Smooth muscle cell (in vitro differentiated cells): ENCODE data around the gene CBR4. TPM values are rescaled to one million over a fixed set of nuclear protein-coding genes. Genes with fewer than 3 reads are reported as not detected.
A peak's percentile ranks its signal among the peaks of the same experiment; 100 is the strongest.

Experiments
- DNase-seq: peaks from one replicate; lab custom pipeline; 2025; ENCODE audit not compliant: unreplicated experiment; lab: John Stamatoyannopoulos, UW
- H2AFZ ChIP-seq: fragments of 200-600 bp; sonication (generic); 2 replicates; pipeline ENCODE4 v1.6.0; 2016; ENCODE audit warnings: antibody characterized with exemption, low read depth, mild to moderate bottlenecking
- H3F3A ChIP-seq: fragments of 200-600 bp; sonication (generic); 2 replicates; pipeline ENCODE4 v1.6.0; 2017; ENCODE audit warnings: antibody characterized with exemption, low read depth
- H3K27ac ChIP-seq: fragments of 200-600 bp; sonication (generic); 2 replicates; pipeline ENCODE4 v1.5.1; 2016; ENCODE audit warnings: low read depth, mild to moderate bottlenecking
- H3K27me3 ChIP-seq: fragments of 200-600 bp; sonication (generic); 2 replicates; pipeline ENCODE4 v1.6.1; 2016; ENCODE audit warnings: low read depth, mild to moderate bottlenecking
- H3K36me3 ChIP-seq: fragments of 200-600 bp; sonication (generic); 2 replicates; pipeline ENCODE4 v1.5.1; 2016; ENCODE audit warnings: low read depth
- H3K4me1 ChIP-seq: fragments of 200-600 bp; sonication (generic); 2 replicates; pipeline ENCODE4 v1.5.1; 2016; ENCODE audit warnings: low read depth
- H3K4me2 ChIP-seq: fragments of 200-600 bp; sonication (generic); 2 replicates; pipeline ENCODE4 v1.6.0; 2016; ENCODE audit warnings: mild to moderate bottlenecking
- H3K4me3 ChIP-seq: fragments of 200-600 bp; sonication (generic); 2 replicates; pipeline ENCODE4 v1.5.1; 2016; ENCODE audit warnings: mild to moderate bottlenecking
- H3K79me2 ChIP-seq: fragments of 200-600 bp; sonication (generic); 2 replicates; pipeline ENCODE4 v1.6.0; 2016; ENCODE audit warnings: low read depth, mild to moderate bottlenecking
- H3K9ac ChIP-seq: fragments of 200-600 bp; sonication (generic); 2 replicates; pipeline ENCODE4 v1.6.0; 2016; ENCODE audit warnings: low read depth
- H3K9me3 ChIP-seq: fragments of 200-600 bp; sonication (generic); replicated peaks from 2 replicates; pipeline ENCODE4 v1.5.1; 2016; ENCODE audit warnings: low read depth
- H4K20me1 ChIP-seq: fragments of 200-600 bp; sonication (generic); 2 replicates; pipeline ENCODE4 v1.6.0; 2016; ENCODE audit warnings: low read depth
- WGBS: methylation state at CpG from one replicate; pipeline ENCODE4 v1.1.7; 2016; ENCODE audit warnings: low lambda C conversion rate; 5-methylcytosine and 5-hydroxymethylcytosine counted together
- polyA plus RNA-seq: library from polyadenylated mRNA; unstranded; fragments of >200 nt; fragmentation: Nextera tagmentation; extraction: Ambion mirVana; gene quantifications from 2 replicates; pipeline ENCODE4 v1.2.1, GENCODE V29; 2016
- total RNA-seq: library from RNA; depleted of rRNA; stranded (reverse); fragments of >200 nt; gene quantifications from 2 replicates; pipeline ENCODE4 v1.2.3, GENCODE V29; 2014
- TF ChIP-seq, protein P1 (sequence below): fragments of 200-600 bp; sonication (generic); IDR thresholded peaks from 2 replicates; pipeline ENCODE4 v1.5.1; 2017; ENCODE audit warnings: borderline replicate concordance, mild to moderate bottlenecking, antibody characterized with exemption; ENCODE audit not compliant: insufficient read depth, poor library complexity, severe bottlenecking

CBR4 gene
- total and polyA plus RNA-seq, 2 experiments from 2014 or later = 7.6 to 14.5 TPM

DNA sequence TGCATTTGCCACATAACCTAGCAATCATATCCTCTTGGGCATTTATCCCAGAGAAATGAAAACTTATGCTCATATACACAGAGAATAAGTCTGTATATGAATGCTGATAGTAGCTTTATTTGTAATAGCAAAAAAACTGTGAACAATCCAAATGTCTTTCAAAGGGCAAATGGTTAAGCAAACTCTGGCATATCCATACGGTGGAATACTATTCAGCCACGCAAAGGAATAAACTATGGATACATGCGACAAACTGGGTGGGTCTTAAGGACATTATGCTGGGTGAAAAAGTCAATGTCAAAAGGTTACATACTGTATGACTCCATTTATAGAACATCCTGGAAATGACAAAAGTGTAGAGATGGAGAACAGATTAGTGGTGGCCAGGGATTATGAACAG is 17.6 kb upstream of the CBR4 start:
- Histone ChIP-seq H3K27ac (no peak overlapping the region), H3K9me3 (no peaks in the 10 kb centered on the region), H3K4me3 (no peak overlapping the region), H4K20me1 (no peaks in the 10 kb centered on the region), H3K36me3 (no peaks in the 10 kb centered on the region), H3K4me1 (no peaks in the 10 kb centered on the region), H3K9ac (no peak overlapping the region), H2AFZ (no peak overlapping the region), H3K79me2 (no peaks in the 10 kb centered on the region), H3K4me2 (no peak overlapping the region), H3F3A (no peaks in the 10 kb centered on the region), H3K27me3 (no peaks in the 10 kb centered on the region)
- WGBS = 97% methylated on average over 3 of the region's 3 CpGs
- no peak for DNase-seq
- TF ChIP-seq, protein P1, sequence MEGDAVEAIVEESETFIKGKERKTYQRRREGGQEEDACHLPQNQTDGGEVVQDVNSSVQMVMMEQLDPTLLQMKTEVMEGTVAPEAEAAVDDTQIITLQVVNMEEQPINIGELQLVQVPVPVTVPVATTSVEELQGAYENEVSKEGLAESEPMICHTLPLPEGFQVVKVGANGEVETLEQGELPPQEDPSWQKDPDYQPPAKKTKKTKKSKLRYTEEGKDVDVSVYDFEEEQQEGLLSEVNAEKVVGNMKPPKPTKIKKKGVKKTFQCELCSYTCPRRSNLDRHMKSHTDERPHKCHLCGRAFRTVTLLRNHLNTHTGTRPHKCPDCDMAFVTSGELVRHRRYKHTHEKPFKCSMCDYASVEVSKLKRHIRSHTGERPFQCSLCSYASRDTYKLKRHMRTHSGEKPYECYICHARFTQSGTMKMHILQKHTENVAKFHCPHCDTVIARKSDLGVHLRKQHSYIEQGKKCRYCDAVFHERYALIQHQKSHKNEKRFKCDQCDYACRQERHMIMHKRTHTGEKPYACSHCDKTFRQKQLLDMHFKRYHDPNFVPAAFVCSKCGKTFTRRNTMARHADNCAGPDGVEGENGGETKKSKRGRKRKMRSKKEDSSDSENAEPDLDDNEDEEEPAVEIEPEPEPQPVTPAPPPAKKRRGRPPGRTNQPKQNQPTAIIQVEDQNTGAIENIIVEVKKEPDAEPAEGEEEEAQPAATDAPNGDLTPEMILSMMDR = no peak

DNA sequence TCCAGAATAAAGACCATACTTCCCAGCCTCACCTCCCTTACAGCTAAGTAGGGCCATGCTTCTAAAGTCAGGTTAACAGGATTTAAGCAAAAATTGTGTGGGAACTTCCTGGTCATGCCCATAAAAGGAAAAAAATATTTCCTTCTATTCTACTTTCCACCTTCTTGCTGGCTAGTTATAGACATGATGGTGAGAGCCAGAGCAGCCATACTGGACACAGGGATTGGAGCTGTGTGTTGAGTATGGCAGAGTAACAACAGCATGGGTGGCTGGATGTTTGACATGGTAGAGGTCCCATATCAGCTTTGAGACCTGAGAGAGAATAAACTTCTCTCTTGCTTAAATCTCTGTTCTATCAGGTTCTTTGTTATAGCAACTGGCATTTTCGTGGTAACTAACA is 15.1 kb upstream of the CBR4 start:
- TF ChIP-seq, protein P1 = no peak
- WGBS = 87% methylated on average over 1 of the region's 1 CpG
- Histone ChIP-seq H2AFZ (no peak overlapping the region), H3K36me3 (no peaks in the 10 kb centered on the region), H3K27me3 (no peaks in the 10 kb centered on the region), H3K4me1 (no peaks in the 10 kb centered on the region), H3K27ac (no peak overlapping the region), H3K4me2 (no peak overlapping the region), H3K4me3 (no peak overlapping the region), H3F3A (no peaks in the 10 kb centered on the region), H3K79me2 (no peaks in the 10 kb centered on the region), H4K20me1 (no peaks in the 10 kb centered on the region), H3K9me3 (no peaks in the 10 kb centered on the region), H3K9ac (no peak overlapping the region)
- no peak for DNase-seq

DNA sequence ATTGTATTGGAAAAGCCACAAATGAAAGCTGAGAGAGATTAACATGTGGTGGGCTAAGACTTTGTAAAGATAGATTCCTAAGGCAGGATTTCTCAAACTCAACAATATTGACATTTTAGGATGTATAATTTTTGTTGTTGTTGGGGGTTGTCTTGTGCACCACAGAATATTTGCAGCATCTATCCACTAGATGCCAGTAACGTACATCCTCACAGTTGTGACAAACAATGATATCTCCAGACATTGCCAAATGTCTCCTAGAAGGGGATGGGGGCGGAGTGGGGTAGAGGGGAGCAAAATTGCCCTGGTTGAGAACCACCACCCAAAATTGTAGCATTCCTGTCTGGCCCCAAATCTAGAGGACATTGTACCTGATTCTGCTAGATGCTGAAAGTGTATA is 14.7 kb upstream of the CBR4 start:
- no peaks in the 10 kb centered on the region for H3K9me3 ChIP-seq
- no peaks in the 10 kb centered on the region for H3K4me1 ChIP-seq
- 42% methylated on average over 2 of the region's 2 CpGs for WGBS
- no peak overlapping the region for H3K9ac ChIP-seq
- H3K27me3 ChIP-seq = no peaks in the 10 kb centered on the region
- no peak overlapping the region for H3K4me2 ChIP-seq
- H3K4me3 ChIP-seq = no peak overlapping the region
- no peak for DNase-seq
- no peaks in the 10 kb centered on the region for H4K20me1 ChIP-seq
- TF ChIP-seq, protein P1 = peak; percentile 46
- no peaks in the 10 kb centered on the region for H3K36me3 ChIP-seq
- H3K27ac ChIP-seq = no peak overlapping the region
- no peaks in the 10 kb centered on the region for H3K79me2 ChIP-seq
- H2AFZ ChIP-seq = no peak overlapping the region
- no peaks in the 10 kb centered on the region for H3F3A ChIP-seq

DNA sequence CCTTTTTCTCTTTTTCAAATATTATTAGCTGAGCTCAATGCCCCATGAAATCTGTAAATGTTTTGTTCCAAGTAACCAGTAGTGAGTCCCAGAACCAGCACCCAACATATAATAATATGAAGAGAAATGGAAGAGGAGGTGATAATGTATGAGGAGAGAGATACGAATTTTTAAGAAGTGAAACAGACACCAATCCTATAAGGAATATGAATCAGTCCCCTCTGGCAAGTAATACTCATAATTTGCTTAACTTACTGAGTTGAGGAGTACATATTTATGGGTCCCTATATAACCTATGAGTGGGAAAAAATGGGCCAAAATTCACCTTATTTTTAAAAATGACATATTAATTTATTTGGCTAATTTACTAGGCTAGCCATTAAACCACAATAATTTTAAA is 8.4 kb upstream of the CBR4 start:
- no peaks in the 10 kb centered on the region for H3K27me3 ChIP-seq
- H3K27ac ChIP-seq = no peak overlapping the region
- DNase-seq = no peak

More for the DNA sequence above, 8.4 kb upstream of the CBR4 start:
- Histone ChIP-seq H3K4me1 (peaks cover 7% of the 10 kb centered on the region), H3K4me2 (no peak overlapping the region), H4K20me1 (no peaks in the 10 kb centered on the region), H3K9ac (no peak overlapping the region), H3K79me2 (no peaks in the 10 kb centered on the region), H3K4me3 (no peak overlapping the region), H2AFZ (no peak overlapping the region), H3K9me3 (no peaks in the 10 kb centered on the region), H3F3A (no peaks in the 10 kb centered on the region), H3K36me3 (no peaks in the 10 kb centered on the region)
- WGBS = 82% methylated on average over 1 of the region's 1 CpG
- TF ChIP-seq, protein P1 = no peak
